Mesenchymal stem cell (in vitro differentiated cells and primary cell): ENCODE measurements around the gene DIS3L2.
"Not testable (repeated sequence)": the region's sequence is repeated elsewhere in the genome, so short reads cannot be mapped to it uniquely, and the experiment has no call there.

Source experiments
- DNase-seq: peaks from one replicate; pipeline ENCODE4 v3.0.0-alpha.2; 2013
- H2AFZ ChIP-seq: one replicate; pipeline ENCODE4 v1.6.1; 2013; ENCODE audit warnings: low read depth, mild to moderate bottlenecking, control low read depth, inconsistent platforms, low read length, moderate library complexity
- H2AK5ac ChIP-seq: 2 replicates; pipeline ENCODE4 v1.6.1; 2013; ENCODE audit warnings: low read length, moderate library complexity, mild to moderate bottlenecking, inconsistent platforms; ENCODE audit not compliant: severe bottlenecking
- H2BK120ac ChIP-seq: one replicate; pipeline ENCODE4 v1.6.1; 2013; ENCODE audit warnings: low read depth, mild to moderate bottlenecking, inconsistent platforms, low read length, moderate library complexity
- H2BK12ac ChIP-seq, 2 experiments: one replicate each; pipeline ENCODE4 v1.6.1; 2013; ENCODE audit warnings: inconsistent platforms in 2 of 2, low read length in 2 of 2, mild to moderate bottlenecking in 2 of 2, moderate library complexity in 2 of 2, control low read depth in 1 of 2
- H2BK15ac ChIP-seq: one replicate; pipeline ENCODE4 v1.6.1; 2013; ENCODE audit warnings: mild to moderate bottlenecking, low read depth, inconsistent platforms; ENCODE audit not compliant: poor library complexity, severe bottlenecking
- H2BK5ac ChIP-seq: 2 replicates; pipeline ENCODE4 v1.6.1; 2013; ENCODE audit warnings: low read depth, mild to moderate bottlenecking, low read length, control low read depth, inconsistent platforms; ENCODE audit not compliant: poor library complexity, severe bottlenecking
- H3K14ac ChIP-seq, 2 experiments: one replicate each; pipeline ENCODE4 v1.6.1; 2013; ENCODE audit warnings: inconsistent platforms in 2 of 2, low read length in 2 of 2, control low read depth in 1 of 2, mild to moderate bottlenecking in 1 of 2, moderate library complexity in 1 of 2
- H3K18ac ChIP-seq, 2 experiments: one replicate each; pipeline ENCODE4 v1.6.1; 2013; ENCODE audit warnings: inconsistent platforms in 2 of 2, low read length in 2 of 2, control low read depth in 1 of 2, low read depth in 1 of 2, mild to moderate bottlenecking in 1 of 2
- H3K23ac ChIP-seq, 2 experiments: one replicate each; pipeline ENCODE4 v1.6.1; 2013; ENCODE audit warnings: inconsistent platforms in 2 of 2, low read length in 2 of 2, mild to moderate bottlenecking in 2 of 2, moderate library complexity in 2 of 2, control low read depth in 1 of 2
- H3K27ac ChIP-seq: 2 replicates; pipeline ENCODE4 v1.5.1; 2013; ENCODE audit warnings: mild to moderate bottlenecking, moderate library complexity, low read length, control low read depth, inconsistent platforms; ENCODE audit not compliant: poor library complexity, severe bottlenecking
- H3K27me3 ChIP-seq, 2 experiments: 2 replicates each; pipeline versions ENCODE4 v1.6.1 to v1.7.0; 2013; ENCODE audit warnings: low read length in 2 of 2, mild to moderate bottlenecking in 2 of 2, moderate library complexity in 2 of 2, control low read depth in 1 of 2, inconsistent platforms in 1 of 2; ENCODE audit not compliant: control insufficient read depth in 1 of 2, insufficient read depth in 1 of 2
- H3K36me3 ChIP-seq, 2 experiments: 2 replicates each; pipeline versions ENCODE4 v1.6.1 to v1.7.0; 2013; ENCODE audit warnings: low read length in 2 of 2, control low read depth in 1 of 2, inconsistent platforms in 1 of 2, low read depth in 1 of 2, mild to moderate bottlenecking in 1 of 2; ENCODE audit not compliant: insufficient read depth in 2 of 2, control insufficient read depth in 1 of 2
- H3K4ac ChIP-seq, 2 experiments: one replicate each; pipeline ENCODE4 v1.6.1; 2013; ENCODE audit warnings: inconsistent platforms in 2 of 2, low read length in 2 of 2, mild to moderate bottlenecking in 2 of 2, moderate library complexity in 2 of 2, control low read depth in 1 of 2, low read depth in 1 of 2
- H3K4me1 ChIP-seq: 2 replicates; pipeline ENCODE4 v1.6.1; 2013; ENCODE audit warnings: low read depth, low read length, control low read depth; ENCODE audit not compliant: control insufficient read depth, insufficient read depth
- H3K4me2 ChIP-seq: 2 replicates; pipeline ENCODE4 v1.6.1; 2013; ENCODE audit warnings: low read length, mild to moderate bottlenecking, inconsistent platforms; ENCODE audit not compliant: poor library complexity, severe bottlenecking
- H3K4me3 ChIP-seq, 2 experiments: 2 replicates each; pipeline versions ENCODE4 v1.5.1 to v1.7.0; 2013; ENCODE audit warnings: low read length in 2 of 2, mild to moderate bottlenecking in 2 of 2, control low read depth in 1 of 2, low read depth in 1 of 2; ENCODE audit not compliant: insufficient read depth in 1 of 2
- H3K79me1 ChIP-seq: replicated peaks from 2 replicates; pipeline ENCODE4 v1.6.1; 2013; ENCODE audit warnings: mild to moderate bottlenecking, control low read depth, low read length, inconsistent platforms; ENCODE audit not compliant: poor library complexity, severe bottlenecking
- H3K9ac ChIP-seq: 2 replicates; pipeline ENCODE4 v1.7.0; 2013; ENCODE audit warnings: mild to moderate bottlenecking, low read length, moderate library complexity
- H3K9me3 ChIP-seq: 2 replicates; pipeline ENCODE4 v1.7.0; 2013; ENCODE audit warnings: mild to moderate bottlenecking, low read length; ENCODE audit not compliant: control insufficient read depth
- H4K8ac ChIP-seq: one replicate; pipeline ENCODE4 v1.6.1; 2013; ENCODE audit warnings: inconsistent platforms, mild to moderate bottlenecking, low read length, moderate library complexity
- H4K91ac ChIP-seq: one replicate; pipeline ENCODE4 v1.6.1; 2013; ENCODE audit warnings: mild to moderate bottlenecking, low read length, inconsistent platforms
- WGBS: methylation state at CpG from one replicate; pipeline ENCODE4 v1.1.7; 2013; ENCODE audit warnings: mixed read lengths; 5-methylcytosine and 5-hydroxymethylcytosine counted together

DIS3L2 gene

DNA sequence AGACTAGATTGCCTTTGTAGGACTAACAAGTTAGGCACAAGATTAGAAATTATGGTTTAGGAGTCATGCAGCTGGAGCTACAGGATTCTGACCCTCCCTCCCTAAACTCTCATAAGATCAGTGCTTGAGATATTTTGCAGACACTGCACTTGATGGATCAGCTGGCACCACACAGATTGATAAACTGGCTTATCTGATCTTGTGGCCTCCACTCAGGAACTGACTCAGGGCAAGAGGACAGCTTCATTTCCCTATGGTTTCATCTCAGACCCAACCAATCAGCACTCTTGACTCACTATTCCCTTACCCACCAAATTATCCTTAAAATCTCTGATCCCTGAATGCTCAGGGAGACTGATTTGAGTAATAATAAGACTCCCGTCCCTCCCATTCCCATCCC is 152.3 kb downstream of the DIS3L2 start:
- H3K4me2 ChIP-seq = no peak overlapping the region
- no peak overlapping the region for H3K23ac ChIP-seq
- no peak overlapping the region for H2BK15ac ChIP-seq
- no peak overlapping the region for H2AFZ ChIP-seq
- WGBS = no CpG with 5 or more reads among the region's 1 CpG
- no peak overlapping the region for H4K8ac ChIP-seq
- H3K18ac ChIP-seq = no peak overlapping the region
- H3K4me3 ChIP-seq = no peak overlapping the region
- H2BK12ac ChIP-seq = no peak overlapping the region
- peaks cover 7% of the 10 kb centered on the region for H3K79me1 ChIP-seq
- no peak overlapping the region for H2BK5ac ChIP-seq
- H3K14ac ChIP-seq = no peak overlapping the region
- no peak overlapping the region for H2AK5ac ChIP-seq
- H3K36me3 ChIP-seq = no peaks in the 10 kb centered on the region
- no peak overlapping the region for H2BK120ac ChIP-seq
- DNase-seq = peak; percentile 41
- H3K4me1 ChIP-seq = no peaks in the 10 kb centered on the region
- no peak overlapping the region for H3K4ac ChIP-seq
- no peak overlapping the region for H4K91ac ChIP-seq
- H3K27me3 ChIP-seq = no peaks in the 10 kb centered on the region
- no peak overlapping the region for H3K9ac ChIP-seq
- no peak overlapping the region for H3K27ac ChIP-seq
- H3K9me3 ChIP-seq = no peaks in the 10 kb centered on the region

DNA sequence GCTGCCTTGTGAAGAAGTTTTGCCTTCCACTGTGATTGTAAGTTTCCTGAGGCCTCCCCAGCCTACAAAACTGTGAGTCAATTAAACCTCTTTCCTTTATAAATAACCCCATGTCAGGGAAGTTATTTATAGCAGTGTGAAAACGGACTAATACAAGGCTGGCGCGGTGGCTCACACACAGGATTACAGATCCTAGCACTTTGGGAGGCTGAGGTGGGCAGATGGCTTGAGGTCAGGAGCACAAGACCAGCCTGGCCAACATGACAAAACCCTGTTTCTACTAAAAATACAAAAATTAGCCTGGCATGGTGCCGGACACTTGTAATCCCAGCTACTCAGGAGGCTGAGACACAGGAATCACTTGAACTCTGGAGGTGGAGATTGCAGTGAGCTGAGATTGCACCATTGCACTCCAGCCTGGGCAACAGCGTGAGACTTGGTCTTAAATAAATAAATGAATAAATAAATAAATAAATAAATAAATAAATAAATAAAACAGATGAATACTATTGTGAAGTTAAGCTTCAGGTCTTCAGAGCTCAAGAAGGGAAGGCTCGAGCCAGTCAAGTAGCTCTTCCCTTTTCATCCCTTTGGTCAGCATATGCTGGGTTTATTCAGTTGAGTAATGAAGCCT is 154.3 kb downstream of the DIS3L2 start:
- H3K4me1 ChIP-seq, H3K36me3 ChIP-seq, H3K9ac ChIP-seq, H2BK12ac ChIP-seq, H3K79me1 ChIP-seq, H3K9me3 ChIP-seq, H3K18ac ChIP-seq, H3K14ac ChIP-seq, H3K23ac ChIP-seq, H3K27me3 ChIP-seq, H4K8ac ChIP-seq, H2BK120ac ChIP-seq, H3K4me2 ChIP-seq, H3K4ac ChIP-seq, H2BK15ac ChIP-seq, H3K4me3 ChIP-seq, H2AK5ac ChIP-seq, H3K27ac ChIP-seq, H4K91ac ChIP-seq, DNase-seq, H2AFZ ChIP-seq, H2BK5ac ChIP-seq: not testable (repeated sequence)
- 92% methylated on average over 5 of the region's 6 CpGs for WGBS

GRCh38 chr2:232116852-232117251 is 155.3 kb downstream of the DIS3L2 start:
- Histone ChIP-seq H3K9ac (no peak overlapping the region), H3K14ac (no peak overlapping the region), H2BK120ac (no peak overlapping the region), H3K4me1 (no peaks in the 10 kb centered on the region), H3K4ac (no peak overlapping the region), H2BK12ac (no peak overlapping the region), H2AK5ac (no peak overlapping the region), H3K9me3 (no peaks in the 10 kb centered on the region), H2BK5ac (no peak overlapping the region), H3K23ac (no peak overlapping the region), H2AFZ (no peak overlapping the region), H3K79me1 (peaks cover 7% of the 10 kb centered on the region), H3K27me3 (no peaks in the 10 kb centered on the region), H4K91ac (no peak overlapping the region), H4K8ac (no peak overlapping the region), H2BK15ac (no peak overlapping the region), H3K4me2 (no peak overlapping the region), H3K4me3 (no peak overlapping the region), H3K27ac (no peak overlapping the region), H3K36me3 (no peaks in the 10 kb centered on the region), H3K18ac (no peak overlapping the region)
- no peak for DNase-seq
- 65% methylated on average over 3 of the region's 3 CpGs for WGBS

- Histone ChIP-seq H2AFZ (no peak overlapping the region), H3K27me3 (no peaks in the 10 kb centered on the region), H4K91ac (no peak overlapping the region), H2BK120ac (no peak overlapping the region), H3K4me3 (no peak overlapping the region), H3K4me2 (no peak overlapping the region), H3K79me1 (peaks cover 7% of the 10 kb centered on the region), H3K23ac (no peak overlapping the region), H4K8ac (no peak overlapping the region), H3K18ac (no peak overlapping the region), H2BK5ac (no peak overlapping the region), H3K9me3 (no peaks in the 10 kb centered on the region), H2BK15ac (no peak overlapping the region), H3K14ac (no peak overlapping the region), H3K9ac (no peak overlapping the region), H3K36me3 (no peaks in the 10 kb centered on the region), H2AK5ac (no peak overlapping the region), H3K4ac (no peak overlapping the region), H3K27ac (no peak overlapping the region), H2BK12ac (no peak overlapping the region), H3K4me1 (no peaks in the 10 kb centered on the region)
- peak; percentile 3 for DNase-seq
- 88% methylated on average over 3 of the region's 3 CpGs for WGBS
Observed at GRCh38 chr2:232117413-232117812, 155.9 kb downstream of the DIS3L2 start.
